H9 (cell line): ENCODE data around the gene KRT79. TPM values are rescaled to one million over a fixed set of nuclear protein-coding genes. Genes with fewer than 3 reads are reported as not detected.

Source experiments
- DNase-seq: peaks from one replicate; pipeline ENCODE4 v3.0.0-alpha.2; 2017
- H2AFZ ChIP-seq: one replicate; pipeline ENCODE4 v1.6.1; 2013; ENCODE audit warnings: mild to moderate bottlenecking, low read length, control low read depth, moderate library complexity
- H2AK5ac ChIP-seq: 2 replicates; pipeline ENCODE4 v1.6.1; 2013; ENCODE audit warnings: low read length, control low read depth, mixed read lengths; ENCODE audit not compliant: insufficient read length
- H2BK120ac ChIP-seq: one replicate; pipeline ENCODE4 v1.6.1; 2013; ENCODE audit warnings: low read depth, mild to moderate bottlenecking, low read length, control low read depth, inconsistent platforms; ENCODE audit not compliant: poor library complexity, severe bottlenecking
- H2BK12ac ChIP-seq: 2 replicates; pipeline ENCODE4 v1.6.1; 2013; ENCODE audit warnings: low read length, control low read depth, mixed read lengths, low read depth; ENCODE audit not compliant: insufficient read length
- H2BK15ac ChIP-seq: 2 replicates; pipeline ENCODE4 v1.6.1; 2013; ENCODE audit warnings: low read depth, low read length, control low read depth
- H2BK20ac ChIP-seq: one replicate; pipeline ENCODE4 v1.6.1; 2013; ENCODE audit warnings: low read depth, mild to moderate bottlenecking, low read length, control low read depth, inconsistent platforms; ENCODE audit not compliant: poor library complexity, severe bottlenecking
- H2BK5ac ChIP-seq: 2 replicates; pipeline ENCODE4 v1.6.1; 2013; ENCODE audit warnings: low read length, control low read depth, mixed read lengths; ENCODE audit not compliant: insufficient read length
- H3K14ac ChIP-seq: 2 replicates; pipeline ENCODE4 v1.6.1; 2013; ENCODE audit warnings: low read length, control low read depth; ENCODE audit not compliant: insufficient read depth
- H3K18ac ChIP-seq: 2 replicates; pipeline ENCODE4 v1.6.1; 2013; ENCODE audit warnings: low read depth, mild to moderate bottlenecking, mixed read lengths, low read length, control low read depth; ENCODE audit not compliant: insufficient read length
- H3K23ac ChIP-seq: 2 replicates; pipeline ENCODE4 v1.6.1; 2013; ENCODE audit warnings: low read length, control low read depth, mixed read lengths, low read depth; ENCODE audit not compliant: insufficient read length
- H3K23me2 ChIP-seq: 2 replicates; pipeline ENCODE4 v1.6.1; 2013; ENCODE audit warnings: low read depth, mild to moderate bottlenecking, mixed read lengths, low read length, control low read depth; ENCODE audit not compliant: insufficient read length, poor library complexity, severe bottlenecking
- H3K27ac ChIP-seq: 2 replicates; pipeline ENCODE4 v1.5.1; 2013; ENCODE audit warnings: low read length, control low read depth, mixed read lengths, low read depth; ENCODE audit not compliant: insufficient read length
- H3K27me3 ChIP-seq: 2 replicates; pipeline ENCODE4 v1.6.1; 2013; ENCODE audit warnings: low read length, control low read depth, inconsistent platforms; ENCODE audit not compliant: insufficient read depth
- H3K4ac ChIP-seq: 2 replicates; pipeline ENCODE4 v1.6.1; 2013; ENCODE audit warnings: low read depth, mild to moderate bottlenecking, control low read depth, inconsistent platforms, low read length, moderate library complexity
- H3K4me1 ChIP-seq: 2 replicates; pipeline ENCODE4 v1.6.1; 2013; ENCODE audit warnings: low read length, control low read depth, inconsistent platforms; ENCODE audit not compliant: insufficient read depth
- H3K4me2 ChIP-seq: 2 replicates; pipeline ENCODE4 v1.6.1; 2013; ENCODE audit warnings: low read length, control low read depth, mixed read lengths; ENCODE audit not compliant: insufficient read length, insufficient read depth
- H3K56ac ChIP-seq: 2 replicates; pipeline ENCODE4 v1.6.1; 2013; ENCODE audit warnings: low read depth, mild to moderate bottlenecking, mixed read lengths, low read length, control low read depth; ENCODE audit not compliant: insufficient read length
- H3K79me1 ChIP-seq: 2 replicates; pipeline ENCODE4 v1.6.1; 2013; ENCODE audit warnings: low read depth, mild to moderate bottlenecking, moderate library complexity, low read length, control low read depth, inconsistent platforms; ENCODE audit not compliant: insufficient read depth, poor library complexity, severe bottlenecking
- H3K79me2 ChIP-seq: 2 replicates; pipeline ENCODE4 v1.6.1; 2013; ENCODE audit warnings: low read length, control low read depth, inconsistent platforms; ENCODE audit not compliant: insufficient read depth
- H3K9ac ChIP-seq: 2 replicates; pipeline ENCODE4 v1.6.1; 2013; ENCODE audit warnings: low read length, control low read depth, mixed read lengths; ENCODE audit not compliant: insufficient read length; ENCODE audit errors: extremely low read depth
- H3K9me3 ChIP-seq: one replicate; pipeline ENCODE4 v1.6.1; 2013; ENCODE audit warnings: low read depth, low read length, inconsistent platforms; ENCODE audit not compliant: control insufficient read depth
- H3T11ph ChIP-seq: one replicate; pipeline ENCODE4 v1.6.1; 2013; ENCODE audit warnings: mild to moderate bottlenecking, low read length, control low read depth, inconsistent platforms
- H4K20me1 ChIP-seq: one replicate; pipeline ENCODE4 v1.6.1; 2013; ENCODE audit not compliant: control insufficient read depth, insufficient read length, insufficient read depth
- H4K5ac ChIP-seq: 2 replicates; pipeline ENCODE4 v1.6.1; 2013; ENCODE audit warnings: low read depth, mild to moderate bottlenecking, mixed read lengths, low read length, control low read depth; ENCODE audit not compliant: insufficient read length
- H4K8ac ChIP-seq: replicated peaks from 2 replicates; pipeline ENCODE4 v1.6.1; 2013; ENCODE audit warnings: low read length, control low read depth, mixed read lengths, low read depth; ENCODE audit not compliant: insufficient read length
- H4K91ac ChIP-seq: 2 replicates; pipeline ENCODE4 v1.6.1; 2013; ENCODE audit warnings: low read depth, mild to moderate bottlenecking, moderate library complexity, mixed read lengths, low read length, control low read depth; ENCODE audit not compliant: insufficient read length
- H3K27ac Mint-ChIP-seq, 3 experiments: 2 replicates in 2 of 3; 3 replicates in 1 of 3; pipeline ENCODE4 v1.8.0; 2020 to 2021; ENCODE audit warnings: mixed read lengths in 3 of 3, mild to moderate bottlenecking in 1 of 3, moderate library complexity in 1 of 3
- H3K27me3 Mint-ChIP-seq: 2 replicates; pipeline ENCODE4 v1.8.0; 2021; ENCODE audit warnings: low read depth, mild to moderate bottlenecking, moderate library complexity, mixed read lengths
- H3K36me3 Mint-ChIP-seq, 3 experiments: 2 replicates in 2 of 3; 3 replicates in 1 of 3; pipeline ENCODE4 v1.8.0; 2020 to 2021; ENCODE audit warnings: low read depth in 3 of 3, mixed read lengths in 3 of 3; ENCODE audit not compliant: insufficient read depth in 1 of 3
- H3K4me1 Mint-ChIP-seq, 2 experiments: 2 replicates each; pipeline ENCODE4 v1.8.0; 2020; ENCODE audit warnings: mixed read lengths in 2 of 2
- H3K4me3 Mint-ChIP-seq, 2 experiments: 2 replicates in 1 of 2; 3 replicates in 1 of 2; pipeline ENCODE4 v1.8.0; 2020 to 2021; ENCODE audit warnings: mild to moderate bottlenecking in 2 of 2, mixed read lengths in 2 of 2, moderate library complexity in 1 of 2
- H3K9me3 Mint-ChIP-seq, 2 experiments: 2 replicates in 1 of 2; 3 replicates in 1 of 2; pipeline ENCODE4 v1.8.0; 2020; ENCODE audit warnings: mild to moderate bottlenecking in 2 of 2, mixed read lengths in 2 of 2, moderate library complexity in 1 of 2
- CTCF ChIP-seq: fragments of 200-600 bp; sonication (generic); conservative IDR thresholded peaks from 3 replicates; pipeline ENCODE4 v1.8.0; 2021; ENCODE audit warnings: antibody characterized with exemption, mild to moderate bottlenecking
- WGBS: extraction: QIAGEN DNeasy Blood & Tissue Kit; methylation state at CpG from one replicate; pipeline ENCODE4 v1.1.7; 2013; ENCODE audit warnings: missing lambda C conversion rate, low lambda C conversion rate, mixed read lengths; ENCODE audit not compliant: insufficient read length; ENCODE audit errors: extremely low coverage; 5-methylcytosine and 5-hydroxymethylcytosine counted together
- total RNA-seq: library from RNA; stranded (reverse); gene quantifications from 2 replicates; pipeline ENCODE4 v1.2.1, GENCODE V29; 2021

KRT79 gene
- total RNA-seq, 1 experiment from 2014 or later: not detected

- Histone ChIP-seq H3K56ac (no peak overlapping the region), H3K9me3 (no peaks in the 10 kb centered on the region), H3K79me1 (no peaks in the 10 kb centered on the region), H3K79me2 (no peaks in the 10 kb centered on the region), H2BK15ac (no peak overlapping the region), H3K9ac (no peak overlapping the region), H2BK5ac (no peak overlapping the region), H3K4me1 (no peaks in the 10 kb centered on the region), H3T11ph (no peak overlapping the region), H4K8ac (no peak overlapping the region), H4K20me1 (no peaks in the 10 kb centered on the region), H2BK20ac (no peak overlapping the region), H3K4ac (no peak overlapping the region), H3K27me3 (no peaks in the 10 kb centered on the region), H4K91ac (no peak overlapping the region), H3K4me2 (no peak overlapping the region), H2BK120ac (no peak overlapping the region), H2AFZ (no peak overlapping the region), H3K14ac (no peak overlapping the region), H3K23me2 (no peaks in the 10 kb centered on the region), H2BK12ac (no peak overlapping the region), H3K23ac (no peak overlapping the region), H2AK5ac (no peak overlapping the region), H3K27ac (no peak overlapping the region), H4K5ac (no peak overlapping the region), H3K18ac (no peak overlapping the region)
- H3K27ac Mint-ChIP-seq: no peak overlapping the region
- WGBS: no CpG with 5 or more reads among the region's 6 CpGs
- no peak for DNase-seq
- no peak for TF ChIP-seq CTCF
- H3K9me3 Mint-ChIP-seq: no peaks in the 10 kb centered on the region
- H3K4me1 Mint-ChIP-seq: no peaks in the 10 kb centered on the region
- H3K36me3 Mint-ChIP-seq: no peaks in the 10 kb centered on the region
- H3K27me3 Mint-ChIP-seq: peaks cover 24% of the 10 kb centered on the region
- H3K4me3 Mint-ChIP-seq: no peak overlapping the region
Measured at GRCh38 chr12:52779914-52780313, 54.2 kb downstream of the KRT79 start.
